ENCODE measurements around the gene RXFP1.
A peak's percentile ranks its signal among the peaks of the same experiment; 100 is the strongest.

Gene RXFP1

GRCh38 chr4:158521484-158522088, at the start of gene RXFP1:
Gene RXFP1, plus strand, starts transcription at chr4:158521882. Its CDS starts 95 bp downstream, at chr4:158521977.
- DNase-seq, result no peak

- DNase-seq, result no peak
Observed at GRCh38 chr4:158481811-158482210, 39.9 kb upstream of the RXFP1 start.

GRCh38 chr4:158484173-158484885, 37.4 kb upstream of the RXFP1 start:
- no peak for DNase-seq

- DNase-seq, result no peak
Observed at GRCh38 chr4:158490629-158491028, 31.1 kb upstream of the RXFP1 start.

- DNase-seq, result no peak
Observed at GRCh38 chr4:158492391-158492790, 29.3 kb upstream of the RXFP1 start.

- peak; percentile 71 for DNase-seq
Observed at GRCh38 chr4:158496030-158496741, 25.5 kb upstream of the RXFP1 start.

GRCh38 chr4:158500054-158500453, 21.6 kb upstream of the RXFP1 start:
- DNase-seq, result peak; percentile 86

- DNase-seq, result no peak
Observed at GRCh38 chr4:158513256-158513655, 8.4 kb upstream of the RXFP1 start.

GRCh38 chr4:158519226-158519625, 2.5 kb upstream of the RXFP1 start:
- DNase-seq, result peak; percentile 90

- no peak for DNase-seq
Observed at GRCh38 chr4:158523990-158524535, 2.4 kb downstream of the RXFP1 start.

- DNase-seq, result no peak
Observed at GRCh38 chr4:158527516-158527915, 5.8 kb downstream of the RXFP1 start.

GRCh38 chr4:158529505-158529904, 7.8 kb downstream of the RXFP1 start:
- DNase-seq, result no peak

- no peak for DNase-seq
Observed at GRCh38 chr4:158530381-158530780, 8.7 kb downstream of the RXFP1 start.

- DNase-seq, result no peak
Observed at GRCh38 chr4:158530898-158531297, 9.2 kb downstream of the RXFP1 start.

- no peak for DNase-seq
Observed at GRCh38 chr4:158532556-158533231, 11.0 kb downstream of the RXFP1 start.

- DNase-seq, result no peak
Observed at GRCh38 chr4:158534727-158535126, 13.0 kb downstream of the RXFP1 start.

- peak; percentile 33 for DNase-seq
Observed at GRCh38 chr4:158535130-158535614, 13.5 kb downstream of the RXFP1 start.

- peak; percentile 7 for DNase-seq
Observed at GRCh38 chr4:158536833-158537232, 15.2 kb downstream of the RXFP1 start.

GRCh38 chr4:158538176-158538575, 16.5 kb downstream of the RXFP1 start:
- peak; percentile 14 for DNase-seq

- no peak for DNase-seq
Observed at GRCh38 chr4:158538911-158539310, 17.2 kb downstream of the RXFP1 start.

- no peak for DNase-seq
Observed at GRCh38 chr4:158540125-158540907, 18.6 kb downstream of the RXFP1 start.

- DNase-seq, result no peak
Observed at GRCh38 chr4:158541506-158541905, 19.8 kb downstream of the RXFP1 start.
